Activated CD8-positive, alpha-beta memory T cell treated with anti-CD3 and anti-CD28 coated beads for 48 hours (primary cell): ENCODE results near the gene GPR26.

Experiments used
- DNase-seq, 3 experiments: peaks; one replicate each; pipeline ENCODE4 v3.0.0-alpha.2; 2020; ENCODE audit warnings: low read depth in 2 of 3, low spot score in 2 of 3

GPR26 gene

GRCh38 chr10:123645016-123645415 is 21.1 kb upstream of the GPR26 start:
- DNase-seq: no peak

- DNase-seq: no peak
Observed at GRCh38 chr10:123645615-123646014, 20.5 kb upstream of the GPR26 start.

- no peak for DNase-seq
Observed at GRCh38 chr10:123648595-123648994, 17.6 kb upstream of the GPR26 start.

GRCh38 chr10:123649676-123650075 is 16.5 kb upstream of the GPR26 start:
- DNase-seq: no peak

- DNase-seq: no peak
Observed at GRCh38 chr10:123651421-123652047, 14.6 kb upstream of the GPR26 start.

DNA sequence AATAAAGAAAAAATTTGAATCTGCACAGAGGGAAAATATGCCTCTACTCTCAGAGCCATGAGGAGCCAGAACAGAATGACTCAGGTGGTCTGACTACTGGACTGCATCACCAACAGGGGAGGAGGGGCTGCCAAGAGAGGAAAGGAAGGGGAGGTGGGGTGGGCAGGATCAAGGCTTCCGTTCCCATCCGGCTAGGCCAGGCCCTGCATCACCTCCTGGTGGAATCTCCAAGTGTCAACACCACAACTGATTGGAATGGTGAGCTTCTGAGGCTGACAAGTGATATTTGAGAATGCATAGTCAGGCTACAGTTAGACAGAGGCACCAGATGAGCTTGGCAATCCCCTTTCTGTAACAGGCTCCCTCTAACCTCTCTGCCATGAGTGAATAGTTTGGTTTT is 10.4 kb upstream of the GPR26 start:
- no peak for DNase-seq

DNA sequence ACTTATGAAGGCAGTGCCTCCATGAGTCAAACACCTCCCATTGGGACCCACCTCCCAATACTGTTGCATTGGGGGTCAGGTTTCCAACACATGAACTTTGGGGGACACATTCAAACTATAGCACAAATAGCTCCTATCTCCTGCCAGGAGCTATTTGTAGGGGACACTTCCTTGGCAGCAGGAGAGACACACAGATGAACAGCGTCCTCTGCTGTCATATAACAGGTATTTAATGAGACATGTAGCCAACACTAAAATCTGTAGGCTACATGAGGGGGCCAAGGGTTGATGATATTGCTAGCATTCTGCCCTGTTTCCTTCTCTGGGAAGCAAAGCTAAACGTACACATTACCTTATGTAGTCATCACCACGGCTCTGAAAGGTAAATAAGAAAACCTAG is 2.6 kb upstream of the GPR26 start:
- DNase-seq: no peak

DNA sequence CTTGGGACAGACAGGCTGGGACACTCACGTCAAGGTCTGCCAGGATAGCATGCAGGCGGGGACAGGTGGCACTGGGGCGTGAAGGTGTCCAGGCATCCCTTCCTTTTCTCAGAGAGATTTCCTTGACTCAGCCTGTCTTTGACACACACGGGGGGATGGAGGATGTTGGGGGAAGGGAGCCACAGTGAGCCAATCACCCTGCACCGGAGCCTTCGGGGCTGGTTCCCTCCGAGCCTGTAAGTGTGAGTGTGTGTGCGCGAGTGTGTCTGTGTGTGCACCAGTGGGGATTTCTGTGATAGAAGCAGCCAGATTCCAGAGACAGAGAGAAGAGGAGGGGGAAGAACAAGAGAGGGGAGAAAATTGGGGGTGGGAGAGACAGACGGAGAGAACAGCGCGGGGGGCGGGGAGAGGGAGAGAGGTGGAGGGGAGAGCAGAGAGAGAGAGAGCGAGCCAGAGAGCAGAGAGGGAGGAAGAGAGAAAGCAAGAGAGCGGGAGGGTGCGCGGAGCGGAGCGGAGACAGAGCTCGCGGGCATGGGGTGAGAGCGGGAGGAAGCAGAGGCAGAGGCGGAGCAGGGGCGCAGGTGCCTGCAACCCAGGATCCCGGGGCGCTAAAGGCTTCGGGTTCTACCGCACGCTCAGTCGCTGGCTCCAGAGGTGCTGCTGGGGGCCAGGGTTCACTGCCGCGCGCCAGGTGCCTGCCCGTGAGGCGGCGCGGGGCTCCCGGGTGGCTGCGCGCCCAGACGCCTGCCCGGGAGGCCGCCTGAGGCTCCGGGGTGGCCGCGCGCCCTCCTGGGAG is 466 bp upstream of the GPR26 start:
- DNase-seq: no peak

- no peak for DNase-seq
Observed at GRCh38 chr10:123669886-123670285, 3.7 kb downstream of the GPR26 start.

DNA sequence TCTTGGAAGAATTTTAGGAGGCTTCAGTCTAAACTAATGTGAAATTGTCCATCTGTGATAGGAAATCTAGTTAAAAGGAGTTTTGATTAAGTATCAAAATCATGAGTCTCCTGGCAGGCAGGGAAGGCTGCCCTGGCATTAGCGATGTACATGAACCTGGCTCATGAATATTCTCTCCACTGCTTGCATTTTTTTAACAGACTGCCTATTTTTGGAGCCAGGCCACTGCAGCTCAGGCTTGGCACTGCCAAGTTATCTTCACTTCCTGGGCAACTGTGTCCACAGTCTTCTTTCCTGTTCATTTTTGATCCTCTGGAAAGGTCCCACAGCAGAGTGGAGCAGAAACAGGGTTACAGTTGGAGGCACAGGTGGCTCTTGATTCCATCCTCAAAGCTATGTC is 7.0 kb downstream of the GPR26 start:
- no peak for DNase-seq

- DNase-seq: no peak
Observed at GRCh38 chr10:123674741-123675140, 8.6 kb downstream of the GPR26 start.

DNA sequence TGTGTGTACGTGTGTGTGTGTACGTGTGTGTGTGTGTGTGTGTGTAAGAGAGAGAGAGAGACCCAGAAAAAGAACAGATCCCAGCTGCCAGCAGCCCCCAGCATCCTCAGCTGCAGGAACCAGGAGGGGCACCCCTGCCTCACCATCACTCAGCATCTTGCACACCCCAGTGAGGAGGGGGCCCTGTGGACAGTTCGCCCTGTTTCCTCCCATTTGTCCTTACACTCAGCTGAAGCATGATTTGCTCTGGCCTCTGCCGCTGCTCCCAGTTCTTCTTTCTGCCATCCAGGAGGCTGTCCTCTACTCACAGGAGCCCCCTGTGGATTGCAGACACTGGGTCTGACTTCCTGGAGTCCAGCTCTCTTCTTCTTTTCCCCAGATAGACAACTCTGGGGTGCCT is 9.7 kb downstream of the GPR26 start:
- DNase-seq: no peak

- DNase-seq: no peak
Observed at GRCh38 chr10:123677556-123677955, 11.4 kb downstream of the GPR26 start.

GRCh38 chr10:123678376-123678775 is 12.2 kb downstream of the GPR26 start:
- DNase-seq: no peak

GRCh38 chr10:123681285-123681684 is 15.1 kb downstream of the GPR26 start:
- DNase-seq: no peak

DNA sequence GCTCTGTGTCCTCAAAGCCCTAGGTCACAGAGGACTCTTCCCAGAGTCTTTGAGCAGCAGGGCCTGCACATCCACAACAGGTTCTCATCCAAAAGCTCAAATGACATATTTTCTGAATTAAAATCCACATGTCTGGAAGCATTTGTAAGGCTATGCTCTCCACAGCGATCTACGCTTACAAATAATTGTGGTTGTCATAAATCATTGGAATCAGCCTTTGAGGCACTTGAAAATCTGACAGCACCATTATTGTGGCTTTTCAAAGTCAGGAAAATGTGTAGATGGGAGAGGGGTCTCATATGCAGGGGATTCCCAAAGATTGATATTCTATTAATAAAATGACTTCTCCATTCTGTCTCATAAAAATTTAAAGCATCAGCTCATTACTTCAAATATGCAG is 16.3 kb downstream of the GPR26 start:
- DNase-seq: no peak

DNA sequence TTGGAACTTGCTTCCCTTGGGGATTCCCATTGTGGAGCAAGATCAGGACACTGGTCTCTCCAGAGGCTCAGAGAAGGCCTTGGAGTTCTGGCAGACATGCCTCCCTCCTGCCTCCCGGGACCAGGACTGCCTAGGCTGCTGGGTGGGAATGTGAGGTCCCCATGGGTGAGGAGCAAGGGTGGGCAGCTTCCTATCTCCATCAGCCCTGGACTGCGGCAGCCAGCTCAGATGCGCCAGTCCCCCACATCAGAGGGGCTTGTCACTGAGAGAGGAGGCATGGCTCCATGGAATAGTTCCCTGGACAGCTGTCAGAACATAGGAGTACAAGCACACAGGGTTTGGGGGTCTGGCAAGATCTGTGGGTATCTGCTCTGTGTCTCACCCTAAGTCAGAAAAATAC is 17.3 kb downstream of the GPR26 start:
- DNase-seq: no peak

DNA sequence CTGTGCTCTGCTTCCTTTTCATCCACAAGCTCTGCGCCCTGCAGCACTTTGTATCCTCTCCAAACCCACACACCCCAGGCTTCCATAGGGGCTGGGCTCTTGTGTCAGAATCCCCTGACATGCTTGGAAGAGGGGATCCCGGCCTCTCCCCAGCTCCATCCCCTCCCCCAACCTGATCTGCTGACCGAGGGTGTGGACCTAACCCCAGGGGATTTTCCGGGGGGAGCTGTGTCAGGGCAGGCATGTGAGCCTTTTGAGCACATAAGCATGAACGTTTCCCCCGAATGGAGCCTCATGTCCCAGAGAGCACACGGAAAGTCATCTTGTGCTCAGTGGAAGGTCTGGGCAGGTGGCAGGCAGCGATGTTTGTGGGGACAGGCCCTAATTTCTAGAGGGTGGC is 17.7 kb downstream of the GPR26 start:
- DNase-seq: no peak

DNA sequence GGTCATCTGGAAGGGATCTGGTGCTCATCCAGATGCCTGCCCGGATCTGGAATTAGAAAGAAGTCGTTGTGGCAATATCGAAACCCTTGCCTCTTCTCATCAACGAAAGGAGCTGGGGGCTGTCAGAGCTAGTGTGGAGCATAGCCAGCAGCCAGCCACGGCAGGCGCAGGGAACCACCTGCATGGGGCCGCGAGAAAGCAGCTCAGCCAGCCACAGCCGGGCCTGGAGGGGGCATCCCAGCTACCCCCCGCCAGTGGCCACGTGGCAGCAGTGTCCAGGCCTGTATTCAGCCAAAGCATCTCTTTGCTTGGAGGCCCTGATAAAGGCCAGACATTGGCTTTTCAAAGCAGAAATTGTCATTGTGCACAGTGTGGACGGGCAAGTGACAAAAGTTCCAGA is 19.1 kb downstream of the GPR26 start:
- no peak for DNase-seq

DNA sequence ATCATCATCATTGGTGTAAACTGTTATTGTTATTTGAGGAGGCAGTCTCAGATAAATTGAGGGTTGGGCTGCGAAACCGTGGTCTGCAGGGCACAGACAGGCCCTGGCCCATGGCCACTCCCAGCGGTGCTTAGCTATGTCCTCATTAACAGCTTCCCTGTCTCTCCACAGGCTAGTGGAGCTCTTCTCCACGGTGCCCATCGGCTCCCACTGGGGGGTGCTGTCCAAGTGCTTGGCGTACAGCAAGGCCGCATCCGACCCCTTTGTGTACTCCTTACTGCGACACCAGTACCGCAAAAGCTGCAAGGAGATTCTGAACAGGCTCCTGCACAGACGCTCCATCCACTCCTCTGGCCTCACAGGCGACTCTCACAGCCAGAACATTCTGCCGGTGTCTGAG is 21.6 kb downstream of the GPR26 start:
- DNase-seq: no peak

GRCh38 chr10:123689880-123690279 is 23.7 kb downstream of the GPR26 start:
- no peak for DNase-seq

GRCh38 chr10:123703195-123703790 is 37.1 kb downstream of the GPR26 start:
- DNase-seq: no peak

DNA sequence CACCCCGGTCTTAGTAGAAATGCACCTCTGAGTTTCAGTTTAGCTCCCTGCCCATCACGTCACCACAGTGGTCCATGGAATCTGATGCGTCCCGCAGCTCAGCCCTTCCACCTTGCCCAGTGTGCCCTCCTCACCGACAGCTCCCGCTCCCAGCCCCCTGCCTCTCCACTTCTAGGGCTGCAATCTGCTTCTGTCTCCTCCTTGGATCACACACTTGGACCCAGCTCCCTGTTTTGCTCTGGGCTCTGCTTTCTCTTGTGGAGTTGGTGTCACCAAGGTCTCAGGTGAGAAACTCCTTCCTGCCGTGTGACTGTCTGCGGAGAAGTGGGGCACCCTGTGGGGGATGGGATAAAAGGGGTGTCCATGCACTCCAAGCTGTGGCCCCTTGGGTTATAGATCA is 37.9 kb downstream of the GPR26 start:
- DNase-seq: no peak
